Stimulated activated memory B cell treated with anti-CD40 and anti-IgM and Interleukin-4, amounts not matched to agents 10 μg/mL and 1 μg/mL and 100 μg/mL, for 72 hours (primary cell): ENCODE measurements around the gene TES.

Experiments
- ATAC-seq: fragments of 150-1000 bp; cut with Tn5 transposase; 2 replicates; pipeline ENCODE4 v1.10.0; 2021
- H3K27ac Mint-ChIP-seq: one replicate; pipeline ENCODE4 v1.8.0; 2022; ENCODE audit warnings: mild to moderate bottlenecking, mixed read lengths
- H3K27me3 Mint-ChIP-seq: one replicate; pipeline ENCODE4 v1.8.0; 2022; ENCODE audit warnings: mixed read lengths
- H3K36me3 Mint-ChIP-seq: one replicate; pipeline ENCODE4 v1.8.0; 2022; ENCODE audit warnings: mixed read lengths
- H3K4me1 Mint-ChIP-seq: one replicate; pipeline ENCODE4 v1.8.0; 2022; ENCODE audit warnings: mixed read lengths
- H3K4me3 Mint-ChIP-seq: one replicate; pipeline ENCODE4 v1.8.0; 2022; ENCODE audit warnings: mild to moderate bottlenecking, moderate library complexity, mixed read lengths
- H3K9me3 Mint-ChIP-seq: one replicate; pipeline ENCODE4 v1.8.0; 2022; ENCODE audit warnings: mixed read lengths

TES gene

DNA sequence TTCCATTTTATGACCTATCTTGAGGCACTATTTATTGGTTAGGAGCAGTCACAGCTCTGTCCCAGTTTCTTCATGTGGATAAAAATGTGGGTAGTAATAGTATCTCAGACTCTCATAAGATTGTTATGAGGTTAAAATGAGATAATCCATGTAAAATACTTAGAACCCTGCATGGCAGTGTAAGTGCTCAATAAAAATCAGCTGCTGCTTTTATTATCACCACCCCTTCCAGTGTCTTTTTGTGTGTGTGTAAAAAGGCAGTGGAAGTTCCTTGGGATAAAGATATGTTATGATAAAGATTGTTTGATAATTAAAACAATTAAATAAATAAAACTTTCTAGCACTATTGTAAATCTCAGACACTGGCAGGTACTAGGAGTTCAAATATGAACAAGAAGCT, 15.5 kb downstream of the TES start:
- ATAC-seq: no peak

DNA sequence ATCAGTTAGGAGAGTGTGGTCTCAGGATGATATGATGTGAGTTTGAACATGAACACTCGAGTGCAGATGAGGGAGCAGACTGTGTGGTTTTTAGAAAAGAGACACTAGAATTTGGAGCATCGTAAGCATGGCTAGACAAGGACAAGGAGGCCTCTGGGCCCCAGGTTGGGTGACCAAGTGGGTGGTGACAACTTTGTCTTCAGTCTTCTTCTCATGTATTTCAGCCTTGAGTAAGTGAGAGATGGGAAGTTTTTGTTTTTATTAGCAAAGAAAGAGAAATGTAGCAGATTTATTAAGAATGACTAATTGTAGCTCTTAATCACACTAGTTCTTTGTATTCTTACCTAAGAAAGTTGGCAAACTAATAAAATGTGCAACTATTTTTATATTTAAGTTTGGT, 16.3 kb downstream of the TES start:
- H3K4me1 Mint-ChIP-seq: peaks cover 70% of the 10 kb centered on the region
- H3K27ac Mint-ChIP-seq: peak overlapping the region; percentile 38
- no peaks in the 10 kb centered on the region for H3K9me3 Mint-ChIP-seq
- no peak for ATAC-seq
- H3K27me3 Mint-ChIP-seq: no peaks in the 10 kb centered on the region
- H3K36me3 Mint-ChIP-seq: no peaks in the 10 kb centered on the region
- no peak overlapping the region for H3K4me3 Mint-ChIP-seq

More for the DNA sequence above, 15.5 kb downstream of the TES start:
- H3K36me3 Mint-ChIP-seq: no peaks in the 10 kb centered on the region
- peak overlapping the region; percentile 38 for H3K27ac Mint-ChIP-seq
- H3K27me3 Mint-ChIP-seq: no peaks in the 10 kb centered on the region
- peaks cover 67% of the 10 kb centered on the region for H3K4me1 Mint-ChIP-seq
- no peaks in the 10 kb centered on the region for H3K9me3 Mint-ChIP-seq
- no peak overlapping the region for H3K4me3 Mint-ChIP-seq

- no peak for ATAC-seq
- no peaks in the 10 kb centered on the region for H3K9me3 Mint-ChIP-seq
- H3K27me3 Mint-ChIP-seq: no peaks in the 10 kb centered on the region
- no peaks in the 10 kb centered on the region for H3K36me3 Mint-ChIP-seq
- H3K4me1 Mint-ChIP-seq: peaks cover 66% of the 10 kb centered on the region
- H3K4me3 Mint-ChIP-seq: no peak overlapping the region
- H3K27ac Mint-ChIP-seq: peak overlapping the region; percentile 12
These were observed 17.4 kb downstream of the TES start for GRCh38 chr7:116227678-116228239.

GRCh38 chr7:116228241-116228640, 17.9 kb downstream of the TES start:
- no peak for ATAC-seq

DNA sequence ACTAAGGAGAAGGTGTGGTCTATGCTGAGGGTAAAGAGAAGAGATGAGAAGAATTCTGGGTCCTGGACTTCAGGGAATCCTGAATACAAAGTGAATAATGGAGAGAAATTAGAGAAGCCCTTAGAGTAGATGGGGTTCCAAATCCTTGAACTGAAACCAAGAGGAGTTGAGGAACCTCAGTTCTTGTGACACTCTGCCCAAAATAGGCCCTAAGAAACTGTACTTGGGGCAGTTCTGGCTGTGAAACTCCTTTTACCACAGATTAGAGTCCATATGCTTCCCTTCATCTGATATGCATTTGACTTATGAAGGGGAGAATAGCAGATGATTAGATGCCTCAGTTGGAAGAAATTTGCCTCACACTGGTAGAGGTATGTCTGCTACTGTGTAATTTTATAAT, 19.0 kb downstream of the TES start:
- Mint-ChIP-seq H3K27me3 (no peaks in the 10 kb centered on the region), H3K4me3 (no peak overlapping the region), H3K4me1 (peaks cover 53% of the 10 kb centered on the region), H3K27ac (peak overlapping the region; percentile 70), H3K9me3 (no peaks in the 10 kb centered on the region), H3K36me3 (no peaks in the 10 kb centered on the region)
- ATAC-seq: no peak

More at GRCh38 chr7:116228241-116228640, 17.9 kb downstream of the TES start:
- Mint-ChIP-seq H3K36me3 (no peaks in the 10 kb centered on the region), H3K9me3 (no peaks in the 10 kb centered on the region), H3K4me1 (peaks cover 64% of the 10 kb centered on the region), H3K27ac (no peak overlapping the region), H3K27me3 (no peaks in the 10 kb centered on the region), H3K4me3 (no peak overlapping the region)

DNA sequence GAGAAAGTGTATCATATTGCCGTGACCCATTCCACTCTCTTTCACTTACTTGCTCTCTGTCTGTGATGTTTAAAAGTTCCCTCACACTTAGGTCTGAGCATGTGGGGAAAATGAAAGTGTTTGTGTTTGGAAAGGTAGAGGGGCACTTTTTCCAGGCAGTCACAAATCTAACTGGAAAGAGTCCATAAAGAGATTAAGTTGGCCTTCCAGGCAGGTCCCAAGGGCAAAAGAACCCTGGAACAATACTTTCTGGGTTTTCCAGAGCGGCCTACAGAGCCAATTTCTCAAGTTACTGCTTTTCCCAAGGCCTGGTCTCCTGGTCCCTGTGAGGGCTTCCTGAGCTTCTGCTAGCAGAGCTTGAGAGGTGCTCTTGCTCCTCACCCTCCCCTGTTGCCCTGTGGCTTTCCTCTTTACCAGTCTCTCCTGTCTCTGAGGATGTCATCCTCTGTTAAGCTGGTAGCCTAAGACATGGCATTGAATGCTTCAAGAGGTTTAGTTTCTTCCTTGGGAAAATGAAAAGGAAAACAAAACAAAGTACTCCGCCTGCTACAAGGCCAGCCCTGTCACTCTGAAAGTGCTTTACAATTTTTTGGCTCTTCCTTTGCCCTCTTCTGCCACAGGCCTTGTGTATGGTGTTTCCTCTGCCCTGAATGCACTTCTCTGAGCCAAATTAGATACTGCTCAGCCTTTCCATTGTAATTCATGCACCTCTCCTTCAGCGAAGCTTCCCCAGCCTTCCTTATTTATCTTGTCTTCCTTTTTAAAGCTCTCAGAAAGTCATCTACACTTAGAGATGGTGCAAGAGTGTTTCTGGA, 20.1 kb downstream of the TES start:
- no peak for ATAC-seq
- Mint-ChIP-seq H3K4me3 (no peak overlapping the region), H3K27ac (peak overlapping the region; percentile 70), H3K36me3 (no peaks in the 10 kb centered on the region), H3K4me1 (peaks cover 45% of the 10 kb centered on the region), H3K27me3 (no peaks in the 10 kb centered on the region), H3K9me3 (no peaks in the 10 kb centered on the region)

DNA sequence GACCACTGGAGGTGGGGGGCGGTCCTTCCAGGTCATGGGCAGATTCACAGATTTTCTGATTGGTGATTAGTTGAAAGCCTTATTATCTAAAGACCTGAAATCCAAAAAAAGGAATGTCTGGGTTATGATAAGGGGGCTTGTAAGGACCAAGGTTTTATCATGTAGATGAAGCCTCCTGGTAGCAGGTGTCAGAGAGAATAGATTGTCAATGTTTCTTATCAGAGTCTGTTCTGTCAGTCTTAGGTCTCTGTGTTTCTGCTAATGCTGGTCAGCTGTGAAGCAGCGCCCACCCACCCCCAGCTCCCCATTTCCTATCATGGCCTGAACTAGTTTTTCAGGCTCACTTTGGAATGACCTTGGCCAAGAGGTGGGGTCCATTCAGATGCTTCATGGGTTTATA, 21.2 kb downstream of the TES start:
- no peak for ATAC-seq
- H3K9me3 Mint-ChIP-seq: no peaks in the 10 kb centered on the region
- peak overlapping the region; percentile 70 for H3K27ac Mint-ChIP-seq
- no peak overlapping the region for H3K4me3 Mint-ChIP-seq
- H3K4me1 Mint-ChIP-seq: peaks cover 38% of the 10 kb centered on the region
- no peaks in the 10 kb centered on the region for H3K27me3 Mint-ChIP-seq
- no peaks in the 10 kb centered on the region for H3K36me3 Mint-ChIP-seq

GRCh38 chr7:116231949-116232348, 21.6 kb downstream of the TES start:
- ATAC-seq: no peak
- Mint-ChIP-seq H3K27me3 (no peaks in the 10 kb centered on the region), H3K36me3 (no peaks in the 10 kb centered on the region), H3K27ac (peak overlapping the region; percentile 70), H3K4me1 (peaks cover 34% of the 10 kb centered on the region), H3K9me3 (no peaks in the 10 kb centered on the region), H3K4me3 (no peak overlapping the region)

- Mint-ChIP-seq H3K27me3 (no peaks in the 10 kb centered on the region), H3K4me3 (no peak overlapping the region), H3K4me1 (peaks cover 34% of the 10 kb centered on the region), H3K9me3 (no peaks in the 10 kb centered on the region), H3K36me3 (peaks cover 2% of the 10 kb centered on the region), H3K27ac (peak overlapping the region; percentile 70)
- no peak for ATAC-seq
These were observed 22.0 kb downstream of the TES start for GRCh38 chr7:116232350-116232749.

DNA sequence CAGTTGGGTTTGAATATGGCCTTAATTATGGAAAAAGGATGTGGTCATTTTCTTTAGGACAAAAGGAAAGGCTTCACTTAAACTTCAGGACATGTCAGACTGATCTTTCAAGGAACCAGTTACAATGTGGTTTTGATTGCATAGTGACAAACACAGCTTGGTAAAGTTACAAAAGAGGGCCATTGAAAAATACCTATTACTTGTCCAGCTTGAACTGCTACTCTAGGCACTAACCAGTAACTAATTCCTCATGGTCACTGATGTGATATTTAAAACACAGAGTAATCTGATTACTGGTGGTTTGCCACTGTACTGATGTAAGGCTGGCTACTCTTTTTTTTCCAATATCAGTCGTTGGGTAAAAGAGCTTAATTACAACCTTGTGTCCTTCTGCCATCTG, 22.6 kb downstream of the TES start:
- Mint-ChIP-seq H3K27me3 (no peaks in the 10 kb centered on the region), H3K27ac (no peak overlapping the region), H3K36me3 (peaks cover 8% of the 10 kb centered on the region), H3K4me1 (peaks cover 34% of the 10 kb centered on the region), H3K4me3 (no peak overlapping the region), H3K9me3 (no peaks in the 10 kb centered on the region)
- no peak for ATAC-seq

DNA sequence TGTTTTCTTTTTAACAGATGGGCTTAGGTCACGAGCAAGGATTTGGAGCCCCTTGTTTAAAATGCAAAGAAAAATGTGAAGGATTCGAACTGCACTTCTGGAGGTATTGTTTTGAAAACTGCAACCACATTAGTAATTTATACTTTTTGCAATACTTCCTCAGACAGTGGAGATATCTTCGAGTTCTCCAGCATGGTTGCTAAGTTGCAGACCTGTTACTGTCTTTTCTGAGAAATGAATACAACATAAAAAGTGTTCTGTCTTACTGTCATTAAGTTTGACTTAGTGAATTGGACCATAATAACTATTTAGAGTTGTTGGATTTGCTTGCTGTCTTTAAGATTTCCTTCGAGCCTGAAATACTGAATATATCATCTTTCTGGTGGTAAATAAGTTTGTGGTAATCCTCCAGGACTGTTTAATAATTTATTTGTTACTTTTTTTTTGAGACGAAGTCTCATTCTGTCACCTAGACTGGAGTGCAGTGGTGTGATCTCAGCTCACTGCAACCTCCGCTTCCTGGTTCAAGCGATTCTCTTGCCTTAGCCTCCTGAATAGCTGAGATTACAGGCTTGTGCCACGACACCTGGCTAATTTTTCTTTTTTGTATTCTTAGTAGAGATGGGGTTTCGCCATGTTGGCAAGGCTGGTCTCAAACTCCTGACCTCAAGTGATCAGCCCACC, 24.3 kb downstream of the TES start:
- peaks cover 16% of the 10 kb centered on the region for H3K36me3 Mint-ChIP-seq
- ATAC-seq: no peak
- H3K27me3 Mint-ChIP-seq: no peaks in the 10 kb centered on the region
- H3K9me3 Mint-ChIP-seq: no peaks in the 10 kb centered on the region
- no peak overlapping the region for H3K4me3 Mint-ChIP-seq
- H3K27ac Mint-ChIP-seq: peak overlapping the region; percentile 24
- H3K4me1 Mint-ChIP-seq: peaks cover 32% of the 10 kb centered on the region

GRCh38 chr7:116235380-116235779, 25.0 kb downstream of the TES start:
- H3K4me1 Mint-ChIP-seq: peaks cover 28% of the 10 kb centered on the region
- peaks cover 18% of the 10 kb centered on the region for H3K36me3 Mint-ChIP-seq
- H3K9me3 Mint-ChIP-seq: no peaks in the 10 kb centered on the region
- no peak overlapping the region for H3K4me3 Mint-ChIP-seq
- ATAC-seq: no peak
- H3K27ac Mint-ChIP-seq: peak overlapping the region; percentile 24
- no peaks in the 10 kb centered on the region for H3K27me3 Mint-ChIP-seq

GRCh38 chr7:116236020-116236630, 25.8 kb downstream of the TES start:
- Mint-ChIP-seq H3K27ac (no peak overlapping the region), H3K27me3 (no peaks in the 10 kb centered on the region), H3K4me1 (peaks cover 24% of the 10 kb centered on the region), H3K36me3 (peaks cover 22% of the 10 kb centered on the region), H3K9me3 (no peaks in the 10 kb centered on the region), H3K4me3 (no peak overlapping the region)
- no peak for ATAC-seq

DNA sequence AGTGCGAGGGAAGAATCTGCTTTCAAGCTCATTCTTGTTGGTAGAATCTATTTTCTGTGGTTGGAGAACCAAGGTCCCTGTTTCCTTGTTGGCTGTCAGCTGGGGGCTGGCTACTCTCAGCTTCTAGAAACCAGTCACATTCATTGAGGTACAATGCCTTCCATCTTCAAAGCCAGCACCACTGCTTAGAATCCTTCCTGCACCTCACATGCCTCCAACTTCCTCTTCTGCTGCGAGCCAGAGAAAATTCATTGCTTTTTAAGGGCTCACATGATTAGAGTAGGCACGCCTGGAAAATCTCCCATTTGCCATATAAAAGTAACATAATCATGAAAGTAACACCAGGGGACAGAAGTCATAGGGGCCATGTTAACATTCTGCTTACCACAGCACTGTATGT, 28.7 kb downstream of the TES start:
- Mint-ChIP-seq H3K9me3 (no peaks in the 10 kb centered on the region), H3K4me3 (no peak overlapping the region), H3K36me3 (peaks cover 32% of the 10 kb centered on the region), H3K4me1 (peaks cover 19% of the 10 kb centered on the region), H3K27me3 (no peaks in the 10 kb centered on the region), H3K27ac (no peak overlapping the region)
- ATAC-seq: no peak

GRCh38 chr7:116239434-116239833, 29.1 kb downstream of the TES start:
- ATAC-seq: no peak
- H3K36me3 Mint-ChIP-seq: peaks cover 36% of the 10 kb centered on the region
- H3K4me3 Mint-ChIP-seq: no peak overlapping the region
- H3K9me3 Mint-ChIP-seq: no peaks in the 10 kb centered on the region
- no peak overlapping the region for H3K27ac Mint-ChIP-seq
- H3K27me3 Mint-ChIP-seq: no peaks in the 10 kb centered on the region
- peaks cover 19% of the 10 kb centered on the region for H3K4me1 Mint-ChIP-seq
